HL-60 (cell line): Measurements from ENCODE around the gene XRRA1.

Source experiments
- DNase-seq, 2 experiments: peaks; one replicate each; pipeline ENCODE4 v3.0.0-alpha.2; 2010 to 2020; ENCODE audit warnings: low read depth in 1 of 2, low spot score in 1 of 2
- H3K27ac ChIP-seq: fragments of 250-450 bp; sonication (Bioruptor Pico); replicated peaks from 2 replicates; pipeline ENCODE4 v1.5.1; 2020; ENCODE audit warnings: mild to moderate bottlenecking, moderate library complexity
- H3K27me3 ChIP-seq: fragments of 250-450 bp; sonication (Bioruptor Pico); 2 replicates; pipeline ENCODE4 v1.5.1; 2021; ENCODE audit warnings: mild to moderate bottlenecking, moderate library complexity; ENCODE audit not compliant: insufficient read depth, poor library complexity, severe bottlenecking
- H3K4me3 ChIP-seq: replicated peaks from 2 replicates; pipeline ENCODE4 v1.5.1; 2011; ENCODE audit warnings: mild to moderate bottlenecking, control low read depth, low read length; ENCODE audit not compliant: insufficient read depth
- CTCF ChIP-seq: IDR thresholded peaks from one replicate; pipeline ENCODE4 v1.5.1; 2011; ENCODE audit warnings: low read length, control low read depth, inconsistent platforms; ENCODE audit not compliant: insufficient read depth
- GABPA ChIP-seq: IDR thresholded peaks from 2 replicates; pipeline ENCODE4 v1.6.1; 2012; ENCODE audit warnings: low read depth
- POLR2AphosphoS5 ChIP-seq: IDR thresholded peaks from 2 replicates; pipeline ENCODE4 v1.6.1; 2012; ENCODE audit warnings: low read depth
- REST ChIP-seq: IDR thresholded peaks from 2 replicates; pipeline ENCODE4 v1.6.1; 2012; ENCODE audit warnings: low read depth; ENCODE audit not compliant: insufficient replicate concordance
- SPI1 ChIP-seq: IDR thresholded peaks from 2 replicates; pipeline ENCODE4 v1.6.1; 2012; ENCODE audit warnings: low read depth, mild to moderate bottlenecking, borderline replicate concordance

Gene XRRA1

GRCh38 chr11:74870485-74870884, 78.4 kb downstream of the XRRA1 start:
- H3K4me3 ChIP-seq, result no peak overlapping the region
- no peak for TF ChIP-seq POLR2AphosphoS5
- no peak for TF ChIP-seq SPI1
- TF ChIP-seq GABPA, result no peak
- TF ChIP-seq CTCF, result no peak
- TF ChIP-seq REST, result no peak
- H3K27me3 ChIP-seq, result no peaks in the 10 kb centered on the region
- DNase-seq, result peak; percentile 21 to 48
- H3K27ac ChIP-seq, result no peak overlapping the region

GRCh38 chr11:74866557-74866956, 82.3 kb downstream of the XRRA1 start:
- Histone ChIP-seq H3K4me3 (no peak overlapping the region), H3K27me3 (no peaks in the 10 kb centered on the region), H3K27ac (no peak overlapping the region)
- no peak for DNase-seq
- TF ChIP-seq POLR2AphosphoS5 (no peak), REST (no peak), CTCF (no peak)

GRCh38 chr11:74863410-74863809, 85.5 kb downstream of the XRRA1 start:
- Histone ChIP-seq H3K27ac (no peak overlapping the region), H3K27me3 (no peaks in the 10 kb centered on the region), H3K4me3 (no peak overlapping the region)
- no peak for DNase-seq
- TF ChIP-seq REST (no peak), CTCF (no peak), GABPA (no peak), POLR2AphosphoS5 (no peak), SPI1 (no peak)
